Activated naive CD4-positive, alpha-beta T cell treated with anti-CD3 and anti-CD28 coated beads for 36 hours (primary cell): ENCODE data around the gene ETF1. TPM values are rescaled to one million over a fixed set of nuclear protein-coding genes. Genes with fewer than 3 reads are reported as not detected.

Experiments used
- CTCF ChIA-PET: fragments of 350-600 bp; sonication (Branson Sonifier 250); formaldehyde crosslinking; loops from one replicate; lab custom pipeline; 2021; ENCODE audit warnings: antibody characterized with exemption; lab: Charles Lee
- DNase-seq: peaks from one replicate; pipeline ENCODE4 v3.0.0-alpha.2; 2020
- H3K27ac Mint-ChIP-seq: one replicate; pipeline ENCODE4 v1.8.0; 2021; ENCODE audit warnings: mild to moderate bottlenecking, mixed read lengths
- H3K27me3 Mint-ChIP-seq: one replicate; pipeline ENCODE4 v1.8.0; 2021; ENCODE audit warnings: low read depth, mixed read lengths
- H3K36me3 Mint-ChIP-seq: one replicate; pipeline ENCODE4 v1.8.0; 2021; ENCODE audit warnings: low read depth, mixed read lengths
- H3K4me1 Mint-ChIP-seq: one replicate; pipeline ENCODE4 v1.8.0; 2021; ENCODE audit warnings: low read depth, mixed read lengths
- H3K4me3 Mint-ChIP-seq: one replicate; pipeline ENCODE4 v1.8.0; 2021; ENCODE audit warnings: mild to moderate bottlenecking, moderate library complexity, mixed read lengths
- H3K9me3 Mint-ChIP-seq: one replicate; pipeline ENCODE4 v1.8.0; 2021; ENCODE audit warnings: mixed read lengths
- intact Hi-C: fragments of 100-400 bp; cut with micrococcal nuclease; formaldehyde crosslinking; loops from one replicate; pipeline ENCODE4 v1.15.1; 2023
- total RNA-seq, 2 experiments: library from RNA; stranded (reverse); gene quantifications; one replicate each; pipeline ENCODE4 v1.2.3, GENCODE V29; 2021

Gene ETF1
- total RNA-seq, 2 experiments from 2014 or later = 99.8 to 107 TPM

DNA sequence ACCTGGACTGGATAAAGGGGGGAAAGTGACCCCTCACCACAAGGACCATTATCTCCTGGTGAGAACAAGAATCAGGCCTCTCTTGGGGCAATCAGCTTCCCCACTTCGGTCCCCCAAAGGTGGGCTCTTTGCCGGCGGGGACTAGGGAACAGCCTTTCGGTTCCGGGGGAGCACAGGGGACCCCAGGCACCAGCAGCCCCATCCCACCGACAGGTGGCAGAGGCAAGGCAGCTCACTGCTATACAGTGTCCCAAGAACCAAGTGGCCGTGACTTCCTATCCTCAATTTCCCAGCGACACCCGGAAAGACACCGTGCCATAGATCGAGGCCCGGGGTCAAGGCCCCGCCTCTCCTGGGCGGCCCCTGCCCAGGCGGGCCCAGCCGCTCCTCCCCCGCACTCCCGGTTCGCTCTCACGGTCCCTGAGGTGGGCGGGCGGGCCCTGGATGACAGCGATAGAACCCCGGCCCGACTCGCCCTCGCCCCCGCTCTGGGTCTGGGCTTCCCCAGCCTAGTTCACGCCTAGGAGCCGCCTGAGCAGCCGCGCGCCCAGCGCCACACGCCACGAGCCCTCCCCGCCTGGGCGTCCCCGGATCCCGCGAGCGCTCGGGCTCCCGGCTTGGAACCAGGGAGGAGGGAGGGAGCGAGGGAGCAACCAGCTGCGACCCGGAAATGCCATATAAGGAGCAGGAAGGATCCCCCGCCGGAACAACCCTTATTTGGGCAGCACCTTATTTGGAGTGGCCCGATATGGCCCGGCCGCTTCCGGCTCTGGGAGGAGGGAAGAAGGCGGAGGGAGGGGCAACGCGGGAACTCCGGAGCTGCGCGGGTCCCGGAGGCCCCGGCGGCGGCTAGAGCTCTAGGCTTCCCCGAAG lies 78.4 kb downstream of the ETF1 start:
- CTCF ChIA-PET = interaction anchor here (0.6 to 6.1 kb wide), 9 partner anchors 10 to 165 kb away, joined by 3 to 51 read pairs (median 6); partner anchors contain the start of genes ETF1 and KDM3B
- intact Hi-C loops = loop anchor here (1.0 to 10.0 kb wide), 14 partner anchors 25 to 938 kb away; partner anchors contain the start of genes BRD8, CDC23, CDC25C and ETF1
- H3K4me1 Mint-ChIP-seq = peaks cover 53% of the 10 kb centered on the region

DNA sequence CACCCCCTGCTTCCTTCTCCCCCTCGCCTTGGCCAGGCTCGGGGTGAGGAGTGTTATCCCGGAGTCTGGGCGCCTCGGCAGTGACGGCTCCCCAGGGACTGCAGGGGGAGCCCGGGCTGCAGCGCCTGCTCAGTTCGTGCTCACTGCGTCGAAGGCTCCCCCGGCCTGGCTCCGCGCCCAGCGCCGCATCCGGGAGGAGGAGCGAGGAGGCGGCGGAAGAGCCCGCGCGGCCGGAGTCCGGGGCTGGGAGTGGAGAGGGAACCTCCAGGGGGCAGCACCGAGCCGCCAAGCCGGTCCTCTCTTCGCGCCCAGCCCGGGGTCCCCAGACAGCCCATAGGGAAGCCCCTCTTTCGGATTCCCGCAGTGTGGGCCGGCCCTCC lies 79.0 kb downstream of the ETF1 start:
- Mint-ChIP-seq H3K9me3 (no peaks in the 10 kb centered on the region), H3K4me1 (peaks cover 59% of the 10 kb centered on the region), H3K4me3 (peak overlapping the region; percentile 83), H3K27ac (peak overlapping the region; percentile 93), H3K36me3 (peaks cover 21% of the 10 kb centered on the region), H3K27me3 (no peaks in the 10 kb centered on the region)
- peak; percentile 95 for DNase-seq
- CTCF ChIA-PET = interaction anchor here (0.7 to 6.1 kb wide), 4 partner anchors 14 to 79 kb away, joined by 3 to 51 read pairs (median 17); partner anchors contain the start of gene ETF1
- intact Hi-C loops = loop anchor here (1.0 to 10.0 kb wide), 7 partner anchors 39 to 831 kb away; partner anchors contain the start of genes BRD8, CDC25C, ETF1 and HSPA9

More for the DNA sequence above, 78.4 kb downstream of the ETF1 start:
- peak overlapping the region; percentile 83 for H3K4me3 Mint-ChIP-seq
- peak overlapping the region; percentile 93 for H3K27ac Mint-ChIP-seq
- no peaks in the 10 kb centered on the region for H3K27me3 Mint-ChIP-seq
- peaks cover 21% of the 10 kb centered on the region for H3K36me3 Mint-ChIP-seq
- peak; percentile 99 for DNase-seq
- H3K9me3 Mint-ChIP-seq = no peaks in the 10 kb centered on the region

GRCh38 chr5:138463419-138464007 lies 79.5 kb downstream of the ETF1 start:
- Mint-ChIP-seq H3K27me3 (no peaks in the 10 kb centered on the region), H3K27ac (peak overlapping the region; percentile 93), H3K4me1 (peaks cover 61% of the 10 kb centered on the region), H3K4me3 (peak overlapping the region; percentile 83), H3K9me3 (no peaks in the 10 kb centered on the region), H3K36me3 (peaks cover 19% of the 10 kb centered on the region)
- CTCF ChIA-PET = interaction anchor here (0.9 to 7.5 kb wide), 5 partner anchors 13 to 125 kb away, joined by 3 to 53 read pairs (median 26); partner anchors contain the start of genes ETF1 and FAM53C
- intact Hi-C loops = loop anchor here (1.0 to 10.0 kb wide), 7 partner anchors 40 to 831 kb away; partner anchors contain the start of genes BRD8, CDC25C, ETF1 and HSPA9
- no peak for DNase-seq

DNA sequence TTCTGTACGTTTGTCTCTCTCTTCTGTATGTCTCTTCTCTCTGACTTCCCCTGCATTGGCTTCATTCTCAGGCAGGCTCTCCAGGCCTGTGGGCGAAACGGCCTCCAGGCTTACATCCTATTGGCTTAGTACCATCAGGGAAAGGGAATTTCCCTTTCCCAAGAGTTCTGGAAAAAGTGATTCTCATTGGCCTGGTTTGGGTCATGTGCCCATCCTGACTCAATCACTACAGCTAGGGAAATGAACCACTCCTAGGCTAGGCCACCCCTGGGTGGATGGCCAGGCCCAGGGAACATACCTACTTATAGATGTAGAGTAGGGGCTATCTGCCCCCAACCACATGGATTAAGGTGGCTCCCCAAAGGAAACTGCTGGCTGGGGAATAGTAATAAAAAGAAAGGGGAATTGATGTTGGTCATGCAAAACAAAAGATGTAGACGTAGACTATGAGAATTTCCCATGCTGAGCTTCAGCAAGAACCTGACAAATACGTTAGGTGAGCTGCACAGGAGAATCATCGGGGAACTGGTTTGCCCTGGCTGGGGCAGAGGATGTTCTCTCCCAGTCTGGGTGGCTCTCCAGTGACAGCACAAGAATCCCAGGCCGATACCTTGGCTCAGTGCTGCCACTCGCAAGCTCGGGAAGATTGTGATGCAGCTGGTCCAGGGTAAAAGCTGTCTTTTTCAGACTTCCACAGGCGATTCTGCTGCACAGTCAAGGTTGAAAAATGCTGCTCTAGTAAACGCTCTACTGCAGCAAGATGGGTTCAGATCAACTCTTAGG lies 81.5 kb downstream of the ETF1 start:
- Mint-ChIP-seq H3K9me3 (no peaks in the 10 kb centered on the region), H3K27me3 (no peaks in the 10 kb centered on the region), H3K4me1 (peaks cover 51% of the 10 kb centered on the region), H3K27ac (peak overlapping the region; percentile 39), H3K4me3 (no peak overlapping the region), H3K36me3 (peaks cover 2% of the 10 kb centered on the region)
- intact Hi-C loops = loop anchor here (10.0 kb wide), 2 partner anchors 733 to 833 kb away; partner anchors contain the start of genes MATR3 and SIL1
- no peak for DNase-seq
- CTCF ChIA-PET = interaction anchor here (0.8 to 7.5 kb wide), 5 partner anchors 12 to 114 kb away, joined by 4 to 53 read pairs (median 8); partner anchors contain the start of genes HSPA9 and KDM3B

- Mint-ChIP-seq H3K36me3 (no peaks in the 10 kb centered on the region), H3K27ac (peak overlapping the region; percentile 98), H3K27me3 (no peaks in the 10 kb centered on the region), H3K4me3 (no peak overlapping the region), H3K9me3 (no peaks in the 10 kb centered on the region), H3K4me1 (peaks cover 49% of the 10 kb centered on the region)
- no peak for DNase-seq
- CTCF ChIA-PET = interaction anchor here (1.1 to 7.5 kb wide), 3 partner anchors 11 to 108 kb away, joined by 3 to 53 read pairs (median 3); no protein-coding TSS in a partner anchor
- intact Hi-C loops = loop anchor here (10.0 kb wide), 2 partner anchors 735 to 835 kb away; partner anchors contain the start of genes MATR3 and SIL1
Measured at GRCh38 chr5:138460032-138460693, 82.9 kb downstream of the ETF1 start.

GRCh38 chr5:138459311-138459933 lies 83.6 kb downstream of the ETF1 start:
- CTCF ChIA-PET = interaction anchor here (1.1 to 7.5 kb wide), 4 partner anchors 10 to 107 kb away, joined by 3 to 53 read pairs (median 4); no protein-coding TSS in a partner anchor
- Mint-ChIP-seq H3K4me1 (peaks cover 49% of the 10 kb centered on the region), H3K27me3 (no peaks in the 10 kb centered on the region), H3K4me3 (peak overlapping the region; percentile 70), H3K27ac (peak overlapping the region; percentile 98), H3K9me3 (no peaks in the 10 kb centered on the region), H3K36me3 (no peaks in the 10 kb centered on the region)
- DNase-seq = peak; percentile 95
- intact Hi-C loops = loop anchor here (1.0 kb wide), 1 partner anchor 84 kb away; the partner anchor contains the start of gene ETF1

DNA sequence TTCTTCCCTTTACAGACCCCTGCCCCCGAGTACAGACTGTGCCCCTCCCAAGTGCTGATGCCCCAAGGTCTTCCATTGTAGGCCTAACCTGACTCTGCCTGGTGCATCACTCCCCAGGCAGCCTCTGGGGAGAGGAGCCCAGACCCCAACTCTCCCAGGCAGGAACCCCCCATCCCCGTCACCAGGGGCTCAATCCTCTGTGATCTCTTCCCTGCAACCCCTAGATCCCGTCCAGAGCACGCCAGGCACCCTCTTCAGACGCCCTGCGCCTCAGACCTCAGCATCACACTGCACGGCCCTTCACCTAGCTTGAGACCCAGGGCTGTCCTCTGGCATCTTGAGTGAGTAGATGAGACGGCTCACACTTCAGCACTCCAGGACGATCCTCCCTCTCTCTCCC lies 84.2 kb downstream of the ETF1 start:
- no peak for DNase-seq
- Mint-ChIP-seq H3K4me3 (peak overlapping the region; percentile 70), H3K4me1 (peaks cover 49% of the 10 kb centered on the region), H3K36me3 (no peaks in the 10 kb centered on the region), H3K9me3 (no peaks in the 10 kb centered on the region), H3K27me3 (no peaks in the 10 kb centered on the region), H3K27ac (peak overlapping the region; percentile 98)
- intact Hi-C loops = loop anchor here (1.0 kb wide), 1 partner anchor 84 kb away; the partner anchor contains the start of gene ETF1
- CTCF ChIA-PET = interaction anchor here (1.1 to 7.5 kb wide), 4 partner anchors 10 to 107 kb away, joined by 3 to 53 read pairs (median 4); no protein-coding TSS in a partner anchor

GRCh38 chr5:138458384-138458783 lies 84.7 kb downstream of the ETF1 start:
- Mint-ChIP-seq H3K27me3 (no peaks in the 10 kb centered on the region), H3K4me1 (peaks cover 45% of the 10 kb centered on the region), H3K9me3 (no peaks in the 10 kb centered on the region), H3K27ac (peak overlapping the region; percentile 98), H3K4me3 (peak overlapping the region; percentile 70), H3K36me3 (no peaks in the 10 kb centered on the region)
- CTCF ChIA-PET = interaction anchor here (0.7 to 7.5 kb wide), 4 partner anchors 9 to 47 kb away, joined by 3 to 53 read pairs (median 5); no protein-coding TSS in a partner anchor
- DNase-seq = no peak
- intact Hi-C loops = no loop called here

- peak overlapping the region; percentile 80 for H3K27ac Mint-ChIP-seq
- H3K4me1 Mint-ChIP-seq = peaks cover 44% of the 10 kb centered on the region
- no peaks in the 10 kb centered on the region for H3K36me3 Mint-ChIP-seq
- DNase-seq = no peak
- peak overlapping the region; percentile 41 for H3K4me3 Mint-ChIP-seq
- no peaks in the 10 kb centered on the region for H3K9me3 Mint-ChIP-seq
- H3K27me3 Mint-ChIP-seq = no peaks in the 10 kb centered on the region
- CTCF ChIA-PET = interaction anchor here (0.7 to 7.5 kb wide), 5 partner anchors 8 to 105 kb away, joined by 3 to 53 read pairs (median 4); partner anchors contain the start of gene KDM3B
- intact Hi-C loops = no loop called here
Measured at GRCh38 chr5:138457531-138458275, 85.3 kb downstream of the ETF1 start.
